ENCODE results near the gene TMEM254. TPM values are rescaled to one million over a fixed set of nuclear protein-coding genes. Genes with fewer than 3 reads are reported as not detected.

The TMEM254 gene
- total RNA-seq, 1 donor from 2014 or later, result 23.9 TPM

- no peak for DNase-seq (ENCODE audit: low read depth)
- Histone ChIP-seq H3K27me3 (ENCODE audit: control insufficient read depth, insufficient read depth, low read length) (no peaks in the 10 kb centered on the region), H3K4me3 (ENCODE audit: low read depth, low read length) (no peak overlapping the region), H3K36me3 (ENCODE audit: control insufficient read depth, insufficient read depth, low read length) (no peaks in the 10 kb centered on the region)
- TF ChIP-seq, protein P1, sequence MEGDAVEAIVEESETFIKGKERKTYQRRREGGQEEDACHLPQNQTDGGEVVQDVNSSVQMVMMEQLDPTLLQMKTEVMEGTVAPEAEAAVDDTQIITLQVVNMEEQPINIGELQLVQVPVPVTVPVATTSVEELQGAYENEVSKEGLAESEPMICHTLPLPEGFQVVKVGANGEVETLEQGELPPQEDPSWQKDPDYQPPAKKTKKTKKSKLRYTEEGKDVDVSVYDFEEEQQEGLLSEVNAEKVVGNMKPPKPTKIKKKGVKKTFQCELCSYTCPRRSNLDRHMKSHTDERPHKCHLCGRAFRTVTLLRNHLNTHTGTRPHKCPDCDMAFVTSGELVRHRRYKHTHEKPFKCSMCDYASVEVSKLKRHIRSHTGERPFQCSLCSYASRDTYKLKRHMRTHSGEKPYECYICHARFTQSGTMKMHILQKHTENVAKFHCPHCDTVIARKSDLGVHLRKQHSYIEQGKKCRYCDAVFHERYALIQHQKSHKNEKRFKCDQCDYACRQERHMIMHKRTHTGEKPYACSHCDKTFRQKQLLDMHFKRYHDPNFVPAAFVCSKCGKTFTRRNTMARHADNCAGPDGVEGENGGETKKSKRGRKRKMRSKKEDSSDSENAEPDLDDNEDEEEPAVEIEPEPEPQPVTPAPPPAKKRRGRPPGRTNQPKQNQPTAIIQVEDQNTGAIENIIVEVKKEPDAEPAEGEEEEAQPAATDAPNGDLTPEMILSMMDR (IDR thresholded peaks at IDR 0.05; ENCODE audit: insufficient read depth, low read length, poor library complexity, severe bottlenecking), result no peak
Observed at GRCh38 chr10:80104066-80104926, 25.8 kb downstream of the TMEM254 start.

- Histone ChIP-seq H3K36me3 (ENCODE audit: control insufficient read depth, insufficient read depth, low read length) (no peaks in the 10 kb centered on the region), H3K27me3 (ENCODE audit: control insufficient read depth, insufficient read depth, low read length) (no peaks in the 10 kb centered on the region), H3K4me3 (ENCODE audit: low read depth, low read length) (no peak overlapping the region)
- no peak for DNase-seq (ENCODE audit: low read depth)
- TF ChIP-seq, protein P1 (IDR thresholded peaks at IDR 0.05; ENCODE audit: insufficient read depth, low read length, poor library complexity, severe bottlenecking), result no peak
Observed at GRCh38 chr10:80108576-80109239, 30.2 kb downstream of the TMEM254 start.

DNA sequence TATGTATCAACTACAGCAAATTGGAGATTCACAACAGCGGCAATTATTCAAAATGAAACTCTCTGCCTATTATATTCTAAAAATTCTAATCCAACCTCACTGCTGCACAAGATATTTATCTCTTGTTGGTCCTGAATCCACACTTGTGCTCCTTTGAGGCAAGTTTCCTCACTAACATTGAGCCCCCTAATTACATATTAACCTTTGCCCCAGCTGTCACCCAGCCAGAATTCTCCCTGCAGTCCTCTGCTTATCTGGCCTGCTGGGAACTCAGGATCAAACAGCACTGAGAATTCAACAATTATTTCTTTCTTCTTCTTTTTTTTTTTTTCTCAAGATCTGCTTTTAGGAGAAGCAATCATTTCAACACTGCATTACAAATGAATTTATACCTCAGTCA is 32.5 kb downstream of the TMEM254 start:
- TF ChIP-seq, protein P1 (IDR thresholded peaks at IDR 0.05; ENCODE audit: insufficient read depth, low read length, poor library complexity, severe bottlenecking), result no peak
- no peak for DNase-seq (ENCODE audit: low read depth)

GRCh38 chr10:80118669-80119068 is 40.2 kb downstream of the TMEM254 start:
- TF ChIP-seq, protein P1 (IDR thresholded peaks at IDR 0.05; ENCODE audit: insufficient read depth, low read length, poor library complexity, severe bottlenecking), result no peak
- no peak for DNase-seq (ENCODE audit: low read depth)
- no peaks in the 10 kb centered on the region for H3K27me3 ChIP-seq (ENCODE audit: control insufficient read depth, insufficient read depth, low read length)

More for the DNA sequence above, 32.5 kb downstream of the TMEM254 start:
- H3K27me3 ChIP-seq (ENCODE audit: control insufficient read depth, insufficient read depth, low read length), result no peaks in the 10 kb centered on the region
- no peaks in the 10 kb centered on the region for H3K36me3 ChIP-seq (ENCODE audit: control insufficient read depth, insufficient read depth, low read length)
- H3K4me3 ChIP-seq (ENCODE audit: low read depth, low read length), result no peak overlapping the region

DNA sequence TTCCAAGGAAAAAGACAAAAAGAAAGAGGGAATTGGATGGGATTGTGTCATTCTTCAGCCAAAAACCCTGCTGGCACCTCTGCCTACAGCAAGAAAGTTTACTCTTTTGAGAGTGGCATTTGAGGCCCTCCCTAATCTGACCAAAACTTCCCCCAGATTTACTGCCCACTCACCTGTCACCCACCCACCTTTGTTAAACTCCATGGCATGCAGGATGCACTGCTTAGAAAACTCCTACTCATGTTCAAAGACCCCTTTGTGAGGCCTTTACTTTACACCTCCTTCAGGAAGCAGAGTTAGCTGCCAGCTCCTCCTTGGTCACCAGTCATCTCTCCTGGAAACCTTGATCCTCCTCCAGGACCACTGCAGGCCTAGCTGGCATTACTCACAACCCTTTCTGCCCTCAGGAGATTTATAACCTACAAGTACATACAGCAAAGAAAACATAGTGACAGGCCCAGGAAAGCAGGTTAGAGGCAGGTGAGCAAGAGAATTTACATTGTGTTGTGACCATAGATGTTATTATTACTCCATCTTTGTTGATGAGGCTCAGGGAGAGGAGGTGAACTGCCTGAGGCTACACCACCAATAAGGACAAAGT is 43.7 kb downstream of the TMEM254 start:
- TF ChIP-seq, protein P1 (IDR thresholded peaks at IDR 0.05; ENCODE audit: insufficient read depth, low read length, poor library complexity, severe bottlenecking), result no peak
- no peak overlapping the region for H3K4me3 ChIP-seq (ENCODE audit: low read depth, low read length)
- H3K27me3 ChIP-seq (ENCODE audit: control insufficient read depth, insufficient read depth, low read length), result no peaks in the 10 kb centered on the region
- no peak for DNase-seq (ENCODE audit: low read depth)
- H3K36me3 ChIP-seq (ENCODE audit: control insufficient read depth, insufficient read depth, low read length), result no peaks in the 10 kb centered on the region

More at GRCh38 chr10:80118669-80119068, 40.2 kb downstream of the TMEM254 start:
- no peak overlapping the region for H3K4me3 ChIP-seq (ENCODE audit: low read depth, low read length)
- no peaks in the 10 kb centered on the region for H3K36me3 ChIP-seq (ENCODE audit: control insufficient read depth, insufficient read depth, low read length)

Data from kidney epithelial cell (primary cell).